Right cardiac atrium (tissue), 5 donors: Measurements from ENCODE around the gene MYZAP. TPM values are rescaled to one million over a fixed set of nuclear protein-coding genes. Genes with fewer than 3 reads are reported as not detected.

Source experiments
- ATAC-seq, 2 donors: fragments of 200-7000 bp; cut with Tn5 transposase; one replicate each; pipeline versions ENCODE4 v1.8.0 to v1.9.1; 2020; ENCODE audit warnings: moderate library complexity in 2 of 2, mild to moderate bottlenecking in 1 of 2
- DNase-seq, 3 donors: peaks; one replicate each; pipeline ENCODE4 v3.0.0-alpha.2; 2020
- H3K27ac ChIP-seq: one replicate; pipeline ENCODE4 v1.5.1; 2013; ENCODE audit warnings: mild to moderate bottlenecking, low read length, control low read depth, moderate library complexity
- H3K27me3 ChIP-seq: one replicate; pipeline ENCODE4 v1.6.1; 2013; ENCODE audit not compliant: control insufficient read depth, insufficient read depth
- H3K4me1 ChIP-seq: one replicate; pipeline ENCODE4 v1.6.1; 2013; ENCODE audit warnings: low read length; ENCODE audit not compliant: control insufficient read depth, insufficient read depth
- H3K4me3 ChIP-seq: one replicate; pipeline ENCODE4 v1.5.1; 2013; ENCODE audit warnings: low read length, control low read depth
- H3K9me3 ChIP-seq: one replicate; pipeline ENCODE4 v1.6.1; 2013; ENCODE audit warnings: low read length; ENCODE audit not compliant: control insufficient read depth
- WGBS: extraction: QIAGEN DNeasy Blood & Tissue Kit; methylation state at CpG from one replicate; pipeline ENCODE4 v1.1.7; 2013; 5-methylcytosine and 5-hydroxymethylcytosine counted together
- intact Hi-C, 4 donors: fragments of 100-400 bp; cut with DNase I; formaldehyde crosslinking; loops; one replicate each; pipeline versions ENCODE4 v1.11.0 to v1.14.0; 2022 to 2023
- polyA plus RNA-seq: library from polyadenylated mRNA; stranded (reverse); fragments of 200-250 nt; gene quantifications from one replicate; pipeline ENCODE4 v1.2.3, GENCODE V29; 2013
- total RNA-seq, 4 donors: library from RNA; stranded (reverse); fragmentation: NEBNext Ultra II Directional; extraction: Animal tissue kit (Norgen Biotek cat#: 25700); gene quantifications; one replicate each; pipeline ENCODE4 v1.2.1, GENCODE V29; 2021
- donor health status: healthy with polysubstance abuse.
- donor health status: DM: no; HTN: yes; CAD: no.
- donor health status: DM: no; HTN: no; CAD: no.
- donor health status: DM: no; HTN: yes; CAD: no; lungs with severe emphysema.
- donor health status: DM: yes; HTN: yes; CAD: no.

The MYZAP gene
- total and polyA plus RNA-seq, 5 donors, result 557 to 764 (median 620) TPM

DNA sequence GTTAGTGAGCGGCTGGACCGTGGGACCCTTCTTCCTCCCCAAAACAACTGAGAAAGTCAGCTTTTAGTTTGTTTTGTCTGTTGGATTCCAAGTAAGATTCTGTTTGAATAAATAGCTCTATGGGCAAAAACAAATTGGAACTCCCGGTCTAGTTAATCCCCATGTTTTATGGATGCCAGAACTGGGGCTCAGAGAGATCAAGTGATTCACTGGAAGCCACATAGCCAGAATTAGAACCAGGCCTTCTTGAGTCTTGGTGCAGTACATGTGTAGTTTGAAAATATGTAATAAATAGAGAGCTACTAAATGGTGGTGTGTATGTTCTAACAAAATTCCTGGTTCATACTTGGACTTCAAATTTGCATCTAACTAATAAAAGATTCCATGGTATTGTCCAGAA, 85.5 kb downstream of the MYZAP start:
- H3K27ac ChIP-seq, result no peak overlapping the region
- peaks cover 6% of the 10 kb centered on the region for H3K4me1 ChIP-seq
- H3K4me3 ChIP-seq, result no peak overlapping the region
- ATAC-seq, result no peak
- WGBS, result 90% methylated on average over 3 of the region's 3 CpGs
- no peak for DNase-seq
- no peaks in the 10 kb centered on the region for H3K9me3 ChIP-seq
- intact Hi-C loops, result no loop called here
- no peaks in the 10 kb centered on the region for H3K27me3 ChIP-seq

DNA sequence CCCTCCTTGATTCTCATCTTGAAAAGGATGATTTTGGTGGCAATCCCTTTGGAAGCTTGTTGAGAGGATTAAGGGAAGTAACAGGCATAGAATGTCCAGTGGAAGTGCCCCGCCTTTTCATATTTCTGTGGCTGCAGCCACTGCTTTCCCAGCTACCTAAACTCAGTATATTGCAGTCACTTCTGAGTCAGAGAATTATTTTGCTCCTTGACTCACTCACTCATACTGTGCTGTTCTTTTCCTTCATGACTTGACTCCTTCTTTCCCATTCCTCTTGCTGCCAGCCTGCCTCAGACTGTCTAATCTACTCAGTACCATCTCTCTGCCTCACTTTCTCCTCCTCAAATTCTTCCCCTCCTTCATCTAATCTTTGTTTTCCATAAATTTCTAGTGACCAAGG, 88.3 kb downstream of the MYZAP start:
- Histone ChIP-seq H3K4me3 (no peak overlapping the region), H3K27ac (peak overlapping the region; percentile 13), H3K27me3 (no peaks in the 10 kb centered on the region), H3K9me3 (no peaks in the 10 kb centered on the region), H3K4me1 (peaks cover 8% of the 10 kb centered on the region)
- ATAC-seq (no peak), DNase-seq (no peak)
- intact Hi-C loops, result no loop called here
- 96% methylated on average over 1 of the region's 1 CpG for whole genome bisulfite sequencing

GRCh38 chr15:57681011-57681410, 89.3 kb downstream of the MYZAP start:
- 95% methylated on average over 1 of the region's 1 CpG for WGBS
- DNase-seq (no peak), ATAC-seq (no peak)
- H3K4me3 ChIP-seq, result no peak overlapping the region
- H3K9me3 ChIP-seq, result no peaks in the 10 kb centered on the region
- H3K4me1 ChIP-seq, result peaks cover 8% of the 10 kb centered on the region
- H3K27me3 ChIP-seq, result no peaks in the 10 kb centered on the region
- peak overlapping the region; percentile 3 for H3K27ac ChIP-seq
- intact Hi-C loops, result no loop called here

DNA sequence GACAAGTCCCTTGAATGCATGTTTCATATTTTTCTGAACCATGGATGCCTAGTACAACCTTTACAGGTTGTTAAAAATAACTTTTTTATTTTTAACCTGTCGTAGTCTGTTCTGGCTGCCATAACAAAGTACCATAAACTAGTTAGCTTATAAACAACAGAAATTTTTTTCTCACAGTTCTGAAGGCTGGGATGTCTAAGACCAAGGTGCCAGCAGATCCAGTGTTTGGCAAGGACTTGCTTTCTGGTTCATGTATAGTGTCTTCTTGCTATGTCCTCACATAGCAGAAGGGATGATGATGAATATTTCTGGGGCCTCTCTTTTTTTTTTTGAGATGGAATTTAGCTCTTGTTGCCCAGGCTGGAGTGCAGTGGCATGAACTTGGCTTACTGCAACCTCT, 91.8 kb downstream of the MYZAP start:
- H3K27ac ChIP-seq, result no peak overlapping the region
- H3K9me3 ChIP-seq, result no peaks in the 10 kb centered on the region
- intact Hi-C loops, result no loop called here
- H3K4me1 ChIP-seq, result peaks cover 8% of the 10 kb centered on the region
- DNase-seq (no peak), ATAC-seq (no peak)
- WGBS, result 71% methylated on average over 1 of the region's 1 CpG
- H3K4me3 ChIP-seq, result no peak overlapping the region
- H3K27me3 ChIP-seq, result no peaks in the 10 kb centered on the region

DNA sequence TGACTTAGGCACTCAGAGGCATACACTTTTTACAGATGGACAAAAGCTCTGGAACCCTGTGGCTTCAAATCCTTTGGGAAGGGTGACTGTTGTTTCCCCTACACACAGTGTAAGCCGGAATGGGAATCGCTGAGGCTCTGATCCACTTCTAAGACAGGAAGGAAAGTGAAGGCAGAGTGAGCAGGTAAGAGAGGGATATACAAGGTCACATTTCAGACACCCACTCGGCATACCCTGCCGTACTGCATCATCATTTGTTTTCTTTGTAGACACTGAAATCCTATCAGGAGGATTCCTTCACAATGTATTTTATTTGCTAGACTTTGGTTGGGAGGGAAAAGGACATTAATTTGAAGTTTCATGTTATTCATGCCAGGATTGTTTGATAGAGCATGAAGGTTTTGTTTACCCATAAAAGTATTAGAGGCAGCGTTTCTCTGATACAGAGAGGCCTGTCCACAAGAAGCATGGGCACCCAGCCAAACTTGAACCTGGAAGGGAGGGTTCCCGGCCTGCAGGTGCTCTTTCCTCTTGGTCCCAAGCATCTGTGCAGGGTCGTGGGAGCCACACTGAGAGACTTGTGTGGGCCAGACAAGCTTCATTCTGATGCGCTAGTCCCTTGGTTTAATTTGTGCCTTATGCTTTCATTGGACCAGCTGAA, 92.9 kb downstream of the MYZAP start:
- DNase-seq (peak in 2 of 3 donors; percentile 51 to 52), ATAC-seq (no peak)
- H3K4me3 ChIP-seq, result no peak overlapping the region
- no peaks in the 10 kb centered on the region for H3K9me3 ChIP-seq
- peak overlapping the region; percentile 59 for H3K27ac ChIP-seq
- H3K27me3 ChIP-seq, result no peaks in the 10 kb centered on the region
- intact Hi-C loops, result no loop called here
- 74% methylated on average over 8 of the region's 8 CpGs for WGBS
- peaks cover 6% of the 10 kb centered on the region for H3K4me1 ChIP-seq

- ATAC-seq (peak; percentile 38 to 59), DNase-seq (no peak)
- Histone ChIP-seq H3K9me3 (no peaks in the 10 kb centered on the region), H3K27me3 (no peaks in the 10 kb centered on the region), H3K27ac (peak overlapping the region; percentile 68), H3K4me3 (no peak overlapping the region), H3K4me1 (peaks cover 4% of the 10 kb centered on the region)
- intact Hi-C loops, result no loop called here
- WGBS, result 53% methylated on average over 7 of the region's 7 CpGs
Measured at GRCh38 chr15:57685306-57686095, 93.8 kb downstream of the MYZAP start.

DNA sequence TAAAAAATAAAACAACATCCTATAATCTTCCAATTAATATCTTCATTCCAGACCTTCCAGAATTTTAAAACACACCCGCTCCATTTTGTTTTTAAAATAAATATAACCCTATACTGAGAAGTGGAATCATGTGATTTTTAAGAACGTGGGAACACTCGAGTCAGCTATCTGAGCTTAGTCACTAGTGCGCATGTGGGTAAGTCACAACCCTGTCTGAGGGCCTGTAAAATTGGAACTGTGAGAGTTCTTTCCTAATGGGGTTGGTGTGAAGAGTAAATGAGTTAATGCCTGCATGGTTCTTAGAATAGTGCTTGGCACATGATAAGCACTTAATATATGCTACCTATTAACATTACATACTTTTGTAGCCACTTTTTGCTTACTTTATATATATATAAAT, 95.0 kb downstream of the MYZAP start:
- peaks cover 7% of the 10 kb centered on the region for H3K4me1 ChIP-seq
- H3K27me3 ChIP-seq, result no peaks in the 10 kb centered on the region
- intact Hi-C loops, result no loop called here
- no peak overlapping the region for H3K27ac ChIP-seq
- DNase-seq (no peak), ATAC-seq (peak; percentile 76 to 77)
- 55% methylated on average over 4 of the region's 4 CpGs for WGBS
- H3K9me3 ChIP-seq, result no peaks in the 10 kb centered on the region
- H3K4me3 ChIP-seq, result no peak overlapping the region

DNA sequence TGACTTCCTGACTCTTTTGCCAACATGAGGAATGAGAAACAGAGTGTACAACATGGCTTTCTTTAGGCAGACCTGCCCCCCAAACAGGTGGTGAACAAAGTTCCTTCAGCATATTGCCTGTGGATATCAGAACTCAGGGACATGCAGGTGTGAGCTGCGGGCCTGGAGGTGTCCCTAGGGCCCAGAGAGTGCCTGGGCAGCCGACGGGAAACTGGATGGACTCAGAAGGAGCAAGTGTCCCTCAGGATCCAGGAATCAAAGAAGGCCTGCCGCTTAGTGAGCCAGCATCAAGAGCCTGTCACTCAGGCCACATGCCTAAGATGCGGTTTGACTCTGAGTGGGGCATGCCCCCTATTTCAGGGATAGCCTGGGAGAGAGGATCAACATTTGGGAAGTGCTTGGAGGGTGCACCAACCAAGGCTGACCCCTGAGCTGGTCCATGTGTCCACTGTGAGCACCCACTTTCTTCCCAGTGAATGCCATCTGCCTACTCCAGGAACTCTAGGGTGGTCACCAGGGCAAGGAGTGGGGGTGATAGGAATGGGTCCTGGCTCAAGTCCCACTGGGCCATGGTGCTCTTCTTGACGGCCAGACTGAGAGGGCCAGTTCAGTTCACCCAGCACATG, 98.8 kb downstream of the MYZAP start:
- peak; percentile 25 to 34 for ATAC-seq
- no peaks in the 10 kb centered on the region for H3K27me3 ChIP-seq
- peaks cover 4% of the 10 kb centered on the region for H3K4me1 ChIP-seq
- intact Hi-C loops, result no loop called here
- 74% methylated on average over 6 of the region's 6 CpGs for WGBS
- DNase-seq, result peak in 2 of 3 donors; percentile 48 to 54
- H3K27ac ChIP-seq, result peak overlapping the region; percentile 1
- H3K4me3 ChIP-seq, result no peak overlapping the region
- no peaks in the 10 kb centered on the region for H3K9me3 ChIP-seq

DNA sequence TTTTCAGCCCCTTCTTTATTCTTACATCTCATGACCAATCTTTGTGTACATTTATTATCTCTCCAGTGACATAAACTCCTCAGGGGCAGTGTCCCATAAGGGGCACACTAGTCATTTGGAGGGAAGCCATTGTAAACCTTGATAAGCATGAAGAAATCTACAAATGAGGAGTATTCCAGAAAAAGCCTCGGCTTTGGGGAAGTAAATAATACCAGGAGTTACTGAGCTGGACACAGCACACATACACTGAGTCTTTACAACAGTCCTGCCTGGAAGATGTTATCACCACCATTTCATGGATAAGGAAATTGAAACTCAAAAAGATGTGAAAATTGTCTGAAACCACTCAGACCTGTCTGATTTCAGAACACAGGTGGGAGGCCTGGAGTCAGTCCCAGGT, 99.4 kb downstream of the MYZAP start:
- H3K4me1 ChIP-seq, result peaks cover 4% of the 10 kb centered on the region
- H3K4me3 ChIP-seq, result no peak overlapping the region
- H3K9me3 ChIP-seq, result no peaks in the 10 kb centered on the region
- H3K27ac ChIP-seq, result no peak overlapping the region
- intact Hi-C loops, result no loop called here
- no peaks in the 10 kb centered on the region for H3K27me3 ChIP-seq
- WGBS, result 12% methylated on average over 1 of the region's 1 CpG
- peak; percentile 44 to 58 for ATAC-seq
- DNase-seq, result no peak

DNA sequence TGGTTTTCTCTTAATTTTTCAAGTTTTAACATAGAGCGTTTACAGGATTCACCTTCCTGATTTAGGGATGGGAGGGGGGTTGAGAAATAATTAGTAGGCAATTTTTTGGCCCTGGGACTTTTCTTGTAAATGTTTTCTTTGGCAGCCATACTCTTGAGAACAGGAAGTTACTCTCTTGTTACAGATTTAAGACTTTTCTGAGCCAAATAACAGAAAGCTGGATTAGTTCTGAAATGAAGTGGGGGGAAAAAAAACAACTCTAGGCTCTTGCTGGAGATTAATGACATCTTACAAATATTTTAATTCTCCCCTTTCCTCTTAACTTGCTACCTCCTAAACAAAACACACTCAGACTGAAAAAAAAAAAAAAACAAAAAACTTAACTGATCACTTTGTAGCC, 101.0 kb downstream of the MYZAP start:
- peak in 1 of 2 donors; percentile 43 for ATAC-seq
- H3K4me3 ChIP-seq, result no peak overlapping the region
- intact Hi-C loops, result no loop called here
- no peak for DNase-seq
- WGBS, result 36% methylated on average over 1 of the region's 1 CpG
- H3K27ac ChIP-seq, result no peak overlapping the region
- no peaks in the 10 kb centered on the region for H3K9me3 ChIP-seq
- H3K27me3 ChIP-seq, result no peaks in the 10 kb centered on the region
- H3K4me1 ChIP-seq, result peaks cover 7% of the 10 kb centered on the region

DNA sequence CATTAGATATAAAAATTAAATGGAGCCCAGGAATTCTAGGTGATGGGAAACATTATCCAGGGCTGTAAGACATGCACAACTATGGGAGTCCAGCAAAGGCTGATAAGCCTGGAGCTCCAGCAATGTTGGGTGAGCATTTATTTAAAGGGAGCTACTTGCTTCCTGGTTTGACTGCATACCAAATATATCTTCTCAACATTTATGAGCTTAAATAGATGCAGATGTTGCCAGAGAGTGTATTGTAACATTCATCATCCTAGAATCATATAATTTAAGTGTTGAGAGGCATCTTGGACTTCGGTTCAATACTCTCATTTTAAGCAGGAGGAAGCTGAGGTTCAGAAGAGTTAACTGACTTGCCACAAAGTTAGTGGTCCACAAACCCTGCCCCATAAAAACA, 102.6 kb downstream of the MYZAP start:
- H3K27ac ChIP-seq, result no peak overlapping the region
- ATAC-seq (no peak), DNase-seq (no peak)
- no peaks in the 10 kb centered on the region for H3K27me3 ChIP-seq
- no peaks in the 10 kb centered on the region for H3K9me3 ChIP-seq
- intact Hi-C loops, result no loop called here
- WGBS, result 61% methylated on average over 1 of the region's 1 CpG
- no peak overlapping the region for H3K4me3 ChIP-seq
- peaks cover 7% of the 10 kb centered on the region for H3K4me1 ChIP-seq
